Measurements from ENCODE around the gene STX19.
"Not testable (repeated sequence)": the region's sequence is repeated elsewhere in the genome, so short reads cannot be mapped to it uniquely, and the experiment has no call there.

The STX19 gene

DNA sequence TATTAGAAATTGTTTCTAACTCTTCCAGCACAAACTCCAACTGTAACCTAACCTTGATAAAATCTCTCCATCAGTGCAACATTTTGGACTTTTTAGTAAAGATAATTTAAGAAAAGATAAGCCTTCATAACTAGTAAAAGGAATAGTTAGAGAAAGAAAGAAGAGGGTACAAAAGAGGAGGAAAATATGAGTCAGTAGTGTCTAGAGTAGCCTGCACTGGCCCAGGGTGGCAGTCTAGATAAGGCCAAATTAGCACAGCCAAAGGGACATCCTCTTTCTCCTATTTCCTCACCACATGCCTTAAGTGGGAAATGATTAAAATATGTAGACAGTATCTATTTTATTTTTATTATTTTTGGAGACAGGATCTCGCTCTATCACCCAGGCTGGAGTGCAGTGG, 58.4 kb downstream of the STX19 start:
- DNase-seq: no peak

DNA sequence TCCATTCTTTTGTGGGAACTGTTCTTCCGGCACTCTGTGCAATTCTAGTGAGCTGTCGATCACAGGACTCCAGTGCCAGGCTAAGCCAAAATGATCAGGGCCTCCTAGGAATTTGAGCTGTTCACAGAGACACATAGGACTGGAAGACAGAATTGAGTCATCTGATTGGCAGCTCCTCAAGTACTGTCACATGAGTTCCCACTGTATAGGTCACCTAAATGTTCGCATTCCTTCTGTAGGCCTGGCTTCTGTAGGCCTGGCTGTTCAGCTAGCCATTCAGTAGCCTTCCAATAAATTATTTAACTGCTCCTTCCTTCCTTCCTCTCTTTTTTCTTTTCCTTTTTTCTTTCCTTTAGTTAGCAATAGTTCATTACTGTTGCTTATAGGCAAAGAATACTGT, 59.0 kb downstream of the STX19 start:
- DNase-seq: no peak

DNA sequence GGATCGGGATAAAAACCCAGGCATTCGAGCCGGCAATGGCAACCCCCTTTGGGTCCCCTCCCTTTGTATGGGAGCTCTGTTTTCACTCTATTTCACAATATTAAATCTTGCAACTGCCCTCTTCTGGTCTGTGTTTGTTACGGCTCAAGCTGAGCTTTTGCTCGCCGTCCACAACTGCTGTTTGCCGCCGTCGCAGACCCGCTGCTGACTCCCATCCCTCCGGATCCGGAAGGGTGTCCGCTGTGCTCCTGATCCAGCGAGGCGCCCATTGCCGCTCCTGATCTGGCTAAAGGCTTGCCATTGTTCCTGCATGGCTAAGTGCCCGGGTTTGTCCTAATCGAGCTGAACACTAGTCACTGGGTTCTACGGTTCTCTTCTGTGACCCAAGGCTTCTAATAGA, 63.3 kb downstream of the STX19 start:
- not testable (repeated sequence) for DNase-seq
